Trophoblast cell (in vitro differentiated cells and primary cell): ENCODE data around the gene ABCB8.

Source experiments
- DNase-seq, 2 donors: peaks; one replicate each; pipeline ENCODE4 v3.0.0-alpha.2; 2016
- H2AFZ ChIP-seq: 2 replicates; pipeline ENCODE4 v1.6.1; 2013; ENCODE audit warnings: low read length, moderate library complexity, mild to moderate bottlenecking; ENCODE audit not compliant: insufficient read depth, poor library complexity
- H2AK5ac ChIP-seq: 2 replicates; pipeline ENCODE4 v1.6.1; 2013; ENCODE audit warnings: mild to moderate bottlenecking, low read length
- H2BK120ac ChIP-seq: 2 replicates; pipeline ENCODE4 v1.6.1; 2013; ENCODE audit warnings: low read length, mild to moderate bottlenecking, moderate library complexity; ENCODE audit not compliant: insufficient read depth, poor library complexity
- H2BK12ac ChIP-seq: 2 replicates; pipeline ENCODE4 v1.6.1; 2013; ENCODE audit warnings: mild to moderate bottlenecking, low read length, moderate library complexity
- H2BK5ac ChIP-seq: 2 replicates; pipeline ENCODE4 v1.6.1; 2013; ENCODE audit warnings: low read length, low read depth, moderate library complexity, mild to moderate bottlenecking; ENCODE audit not compliant: poor library complexity
- H3K14ac ChIP-seq: 2 replicates; pipeline ENCODE4 v1.6.1; 2013; ENCODE audit warnings: mild to moderate bottlenecking, low read length
- H3K18ac ChIP-seq: 2 replicates; pipeline ENCODE4 v1.6.1; 2013; ENCODE audit warnings: mild to moderate bottlenecking, low read length
- H3K23ac ChIP-seq: 2 replicates; pipeline ENCODE4 v1.6.1; 2013; ENCODE audit warnings: low read length
- H3K27ac ChIP-seq: 2 replicates; pipeline ENCODE4 v1.5.1; 2013; ENCODE audit warnings: low read depth, mild to moderate bottlenecking, inconsistent platforms, low read length, moderate library complexity
- H3K27me3 ChIP-seq: 2 replicates; pipeline ENCODE4 v1.6.1; 2013; ENCODE audit warnings: inconsistent platforms, mild to moderate bottlenecking, low read length, moderate library complexity; ENCODE audit not compliant: insufficient read depth
- H3K36me3 ChIP-seq, 2 experiments: 1 replicate in 1 of 2; 2 replicates in 1 of 2; pipeline ENCODE4 v1.6.1; 2013; ENCODE audit warnings: low read length in 2 of 2, mild to moderate bottlenecking in 2 of 2, moderate library complexity in 1 of 2; ENCODE audit not compliant: insufficient read depth in 2 of 2, control insufficient read depth in 1 of 2
- H3K4ac ChIP-seq: 2 replicates; pipeline ENCODE4 v1.6.1; 2013; ENCODE audit warnings: low read depth, mild to moderate bottlenecking, low read length, moderate library complexity
- H3K4me1 ChIP-seq, 2 experiments: 1 replicate in 1 of 2; 2 replicates in 1 of 2; pipeline ENCODE4 v1.6.1; 2013; ENCODE audit warnings: low read length in 2 of 2, mild to moderate bottlenecking in 2 of 2, moderate library complexity in 1 of 2; ENCODE audit not compliant: insufficient read depth in 2 of 2, control insufficient read depth in 1 of 2
- H3K4me2 ChIP-seq: 2 replicates; pipeline ENCODE4 v1.6.1; 2013; ENCODE audit warnings: inconsistent platforms, mild to moderate bottlenecking, low read length, moderate library complexity
- H3K4me3 ChIP-seq: 2 replicates; pipeline ENCODE4 v1.5.1; 2013; ENCODE audit warnings: mild to moderate bottlenecking, low read depth, low read length, inconsistent platforms
- H3K79me1 ChIP-seq: one replicate; pipeline ENCODE4 v1.6.1; 2013; ENCODE audit warnings: low read length
- H3K79me2 ChIP-seq: 2 replicates; pipeline ENCODE4 v1.6.1; 2013; ENCODE audit warnings: low read length, mild to moderate bottlenecking; ENCODE audit not compliant: control insufficient read depth, insufficient read depth, poor library complexity
- H3K9ac ChIP-seq: 2 replicates; pipeline ENCODE4 v1.6.1; 2013; ENCODE audit warnings: mild to moderate bottlenecking, low read length
- H3K9me3 ChIP-seq: 2 replicates; pipeline ENCODE4 v1.6.1; 2013; ENCODE audit warnings: low read depth, mild to moderate bottlenecking, control low read depth, inconsistent platforms, low read length; ENCODE audit not compliant: insufficient read depth
- H4K12ac ChIP-seq: 2 replicates; pipeline ENCODE4 v1.6.1; 2013; ENCODE audit warnings: low read depth, mild to moderate bottlenecking, low read length, moderate library complexity
- H4K8ac ChIP-seq: 2 replicates; pipeline ENCODE4 v1.6.1; 2013; ENCODE audit warnings: low read depth, mild to moderate bottlenecking, low read length, moderate library complexity
- H4K91ac ChIP-seq: one replicate; pipeline ENCODE4 v1.6.1; 2013; ENCODE audit warnings: low read depth, mild to moderate bottlenecking, low read length, moderate library complexity
- WGBS: extraction: QIAGEN DNeasy Blood & Tissue Kit; methylation state at CpG from one replicate; pipeline ENCODE4 v1.1.7; 2013; ENCODE audit warnings: missing lambda C conversion rate; ENCODE audit not compliant: insufficient read length, insufficient coverage; ENCODE audit errors: extremely low coverage; 5-methylcytosine and 5-hydroxymethylcytosine counted together

Gene ABCB8

DNA sequence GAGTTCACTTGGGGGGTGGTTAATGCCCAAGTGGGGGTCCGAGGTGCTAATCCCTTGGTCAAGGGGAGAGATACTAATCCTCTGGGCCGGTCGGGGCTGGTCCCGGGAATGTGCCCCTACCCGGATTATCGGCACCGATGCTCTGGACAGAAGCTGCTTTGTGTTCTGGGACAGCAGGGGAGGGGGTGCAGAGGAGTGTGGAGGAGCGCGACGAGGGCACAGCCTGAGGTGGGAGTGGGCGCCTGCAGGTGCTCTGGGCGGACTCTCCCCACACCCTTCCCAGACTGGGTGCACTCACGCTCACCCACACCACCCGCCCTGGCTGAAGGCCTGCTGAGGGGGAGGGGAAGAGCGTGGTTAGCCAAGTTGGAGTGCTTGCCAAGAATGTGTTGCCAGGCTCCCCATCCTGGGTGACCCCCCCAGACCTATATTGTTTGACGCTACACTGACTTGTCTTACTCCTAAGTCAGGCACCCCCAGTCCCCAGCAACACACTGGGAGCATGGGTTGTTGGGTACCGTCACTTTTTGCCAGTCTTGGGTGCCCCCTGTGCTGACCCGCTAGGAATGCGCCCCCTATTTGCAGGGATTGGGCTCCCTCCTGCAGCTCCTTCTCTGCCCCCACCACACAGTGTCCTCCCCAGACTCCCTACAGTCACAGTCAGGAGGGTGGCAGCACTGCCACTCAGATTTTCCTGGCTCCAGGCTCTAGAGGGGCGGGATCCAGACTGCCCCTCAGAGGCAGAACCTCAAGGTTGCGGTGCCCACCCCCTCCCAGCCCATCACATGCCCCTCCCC is 32.4 kb downstream of the ABCB8 start:
- peak overlapping the region; percentile 45 for H2AFZ ChIP-seq
- peaks cover 19 to 22% of the 10 kb centered on the region in 2 experiments for H3K36me3 ChIP-seq
- peak overlapping the region; percentile 81 for H3K14ac ChIP-seq
- WGBS = no CpG with 5 or more reads among the region's 21 CpGs
- H3K9me3 ChIP-seq = no peaks in the 10 kb centered on the region
- peak overlapping the region; percentile 61 for H4K12ac ChIP-seq
- H2BK5ac ChIP-seq = peak overlapping the region; percentile 89
- H2BK12ac ChIP-seq = peak overlapping the region; percentile 3
- peaks cover 26% of the 10 kb centered on the region for H3K79me2 ChIP-seq
- H4K8ac ChIP-seq = peak overlapping the region; percentile 87
- H3K18ac ChIP-seq = peak overlapping the region; percentile 50
- no peak overlapping the region for H3K23ac ChIP-seq
- peak overlapping the region; percentile 67 for H3K9ac ChIP-seq
- H3K4ac ChIP-seq = peak overlapping the region; percentile 66
- no peaks in the 10 kb centered on the region for H3K27me3 ChIP-seq
- peak overlapping the region; percentile 82 for H2BK120ac ChIP-seq
- peak overlapping the region; percentile 95 for H3K4me2 ChIP-seq
- peak overlapping the region; percentile 87 for H4K91ac ChIP-seq
- H3K4me3 ChIP-seq = peak overlapping the region; percentile 79
- peak overlapping the region; percentile 43 for H2AK5ac ChIP-seq
- H3K27ac ChIP-seq = peak overlapping the region; percentile 84
- H3K79me1 ChIP-seq = peaks cover 47% of the 10 kb centered on the region
- H3K4me1 ChIP-seq = peaks cover 50% of the 10 kb centered on the region in 2 experiments
- DNase-seq = no peak

GRCh38 chr7:151061213-151062110 is 33.2 kb downstream of the ABCB8 start:
- no peaks in the 10 kb centered on the region for H3K27me3 ChIP-seq
- peak overlapping the region; percentile 66 for H3K4ac ChIP-seq
- peaks cover 26% of the 10 kb centered on the region for H3K79me2 ChIP-seq
- peak overlapping the region; percentile 4 for H2BK5ac ChIP-seq
- H3K14ac ChIP-seq = peak overlapping the region; percentile 29
- peaks cover 47% of the 10 kb centered on the region for H3K79me1 ChIP-seq
- peak overlapping the region; percentile 30 for H3K9ac ChIP-seq
- peak overlapping the region; percentile 17 for H3K18ac ChIP-seq
- no CpG with 5 or more reads among the region's 33 CpGs for WGBS
- no peak for DNase-seq
- no peaks in the 10 kb centered on the region for H3K9me3 ChIP-seq
- peak overlapping the region; percentile 70 for H4K91ac ChIP-seq
- peaks cover 48 to 51% of the 10 kb centered on the region in 2 experiments for H3K4me1 ChIP-seq
- H2AK5ac ChIP-seq = peak overlapping the region; percentile 2
- H2AFZ ChIP-seq = peak overlapping the region; percentile 10
- H3K27ac ChIP-seq = peak overlapping the region; percentile 84
- H3K4me3 ChIP-seq = no peak overlapping the region
- H3K23ac ChIP-seq = peak overlapping the region; percentile 62
- H3K36me3 ChIP-seq = peaks cover 28 to 31% of the 10 kb centered on the region in 2 experiments
- H4K8ac ChIP-seq = no peak overlapping the region
- no peak overlapping the region for H2BK120ac ChIP-seq
- peak overlapping the region; percentile 44 for H2BK12ac ChIP-seq
- H4K12ac ChIP-seq = peak overlapping the region; percentile 28
- peak overlapping the region; percentile 95 for H3K4me2 ChIP-seq

- Histone ChIP-seq H2AK5ac (no peak overlapping the region), H2BK120ac (no peak overlapping the region), H3K79me2 (peaks cover 26% of the 10 kb centered on the region), H3K14ac (peak overlapping the region; percentile 29), H3K4me3 (no peak overlapping the region), H3K27me3 (no peaks in the 10 kb centered on the region), H3K4me2 (peak overlapping the region; percentile 95), H3K23ac (peak overlapping the region; percentile 62), H3K36me3 (peaks cover 33 to 36% of the 10 kb centered on the region in 2 experiments), H2AFZ (no peak overlapping the region), H3K4me1 (peaks cover 42 to 45% of the 10 kb centered on the region in 2 experiments), H4K91ac (peak overlapping the region; percentile 70), H3K79me1 (peaks cover 45% of the 10 kb centered on the region), H2BK5ac (no peak overlapping the region), H2BK12ac (peak overlapping the region; percentile 44), H3K18ac (peak overlapping the region; percentile 17), H3K9ac (peak overlapping the region; percentile 30), H4K8ac (no peak overlapping the region), H3K9me3 (no peaks in the 10 kb centered on the region), H4K12ac (no peak overlapping the region), H3K4ac (peak overlapping the region; percentile 22), H3K27ac (peak overlapping the region; percentile 84)
- WGBS = no CpG with 5 or more reads among the region's 11 CpGs
- no peak for DNase-seq
Measured at GRCh38 chr7:151062111-151062398, 33.8 kb downstream of the ABCB8 start.

DNA sequence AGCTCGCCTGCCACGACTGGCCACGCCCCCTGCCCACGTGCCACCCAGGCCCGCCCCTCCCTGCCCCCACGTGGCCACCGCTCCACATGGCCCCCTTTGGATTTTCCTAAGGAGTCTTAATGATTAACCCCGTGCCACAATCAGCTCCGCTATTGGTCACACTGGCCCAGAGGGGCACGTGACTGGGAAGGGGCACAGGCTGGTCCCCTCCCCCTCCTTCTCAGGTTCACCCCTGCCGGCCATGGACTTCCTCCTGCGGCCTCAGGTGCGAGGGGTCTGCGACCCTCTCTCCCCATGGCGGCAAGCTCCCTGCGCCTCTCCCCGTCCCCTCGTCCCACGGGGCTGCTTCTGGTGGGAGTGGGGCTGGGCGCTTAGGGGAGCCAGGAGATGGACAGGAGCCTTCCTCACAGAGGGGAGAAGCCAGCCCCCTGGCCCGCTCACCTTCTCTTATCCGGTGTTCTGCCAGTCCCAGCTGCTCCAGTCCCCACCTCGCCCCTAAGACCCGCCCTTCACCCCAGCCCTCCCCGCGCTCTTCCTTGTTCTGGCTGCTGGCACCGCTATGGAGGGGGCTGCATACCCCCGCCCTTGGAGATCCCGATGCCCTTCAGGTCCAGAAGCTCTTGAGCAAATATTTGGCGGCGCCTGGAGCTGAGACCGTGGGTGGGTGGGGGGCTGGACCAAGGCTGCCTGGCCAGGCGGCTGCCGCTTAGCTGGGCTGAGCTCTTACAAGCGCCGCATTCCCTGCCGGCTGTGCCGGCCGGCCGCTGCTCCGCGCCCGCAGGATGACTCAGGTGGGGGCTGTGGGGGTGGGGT is 34.4 kb downstream of the ABCB8 start:
- Histone ChIP-seq H3K23ac (no peak overlapping the region), H2BK12ac (no peak overlapping the region), H3K4me1 (peaks cover 42 to 44% of the 10 kb centered on the region in 2 experiments), H2AK5ac (peak overlapping the region; percentile 67), H3K4ac (peak overlapping the region; percentile 7), H3K9ac (no peak overlapping the region), H3K18ac (peak overlapping the region; percentile 53), H3K27me3 (no peaks in the 10 kb centered on the region), H2AFZ (no peak overlapping the region), H2BK5ac (peak overlapping the region; percentile 11), H3K79me2 (peaks cover 23% of the 10 kb centered on the region), H4K91ac (peak overlapping the region; percentile 81), H4K12ac (peak overlapping the region; percentile 10), H3K79me1 (peaks cover 43% of the 10 kb centered on the region), H2BK120ac (peak overlapping the region; percentile 73), H3K9me3 (no peaks in the 10 kb centered on the region), H3K4me2 (peak overlapping the region; percentile 57), H3K27ac (peak overlapping the region; percentile 84), H3K14ac (peak overlapping the region; percentile 69), H4K8ac (peak overlapping the region; percentile 33), H3K36me3 (peaks cover 38% of the 10 kb centered on the region in 2 experiments), H3K4me3 (peak overlapping the region; percentile 5)
- WGBS = no CpG with 5 or more reads among the region's 43 CpGs
- DNase-seq = peak; percentile 88 to 94
